Measurements from ENCODE around the gene ATP5F1D.

GRCh38 chr19:1236576-1236975 is 5.0 kb upstream of the ATP5F1D start:
- no peak for TF ChIP-seq GATA2 (IDR thresholded peaks at IDR 0.05; ENCODE audit: low read depth, low read length)
- no peak for TF ChIP-seq GATA3 (IDR thresholded peaks at IDR 0.05; ENCODE audit: low read depth, low read length)

Data from SH-SY5Y (cell line).